GM18517 (cell line): ENCODE measurements around the gene RSPH6A.
A peak's percentile ranks its signal among the peaks of the same experiment; 100 is the strongest.

Source experiments
- ATAC-seq: cut with Tn5 transposase; IDR thresholded peaks from one replicate; pipeline ENCODE4 v1.9.1; 2021; ENCODE audit warnings: mild to moderate bottlenecking, moderate library complexity; ENCODE audit not compliant: unreplicated experiment

Gene RSPH6A

GRCh38 chr19:45825917-45826893, 11.1 kb upstream of the RSPH6A start:
- ATAC-seq = no peak

GRCh38 chr19:45825263-45825605, 10.1 kb upstream of the RSPH6A start:
- ATAC-seq = no peak

- no peak for ATAC-seq
Observed at GRCh38 chr19:45824531-45825262, 9.6 kb upstream of the RSPH6A start.

- no peak for ATAC-seq
Observed at GRCh38 chr19:45824041-45824471, 8.9 kb upstream of the RSPH6A start.

- no peak for ATAC-seq
Observed at GRCh38 chr19:45823182-45823581, 8.1 kb upstream of the RSPH6A start.

GRCh38 chr19:45822716-45823115, 7.6 kb upstream of the RSPH6A start:
- ATAC-seq = no peak

- no peak for ATAC-seq
Observed at GRCh38 chr19:45821570-45821969, 6.5 kb upstream of the RSPH6A start.

GRCh38 chr19:45821103-45821521, 6.0 kb upstream of the RSPH6A start:
- ATAC-seq = no peak

GRCh38 chr19:45820413-45821102, 5.5 kb upstream of the RSPH6A start:
- ATAC-seq = no peak

GRCh38 chr19:45819769-45820168, 4.7 kb upstream of the RSPH6A start:
- ATAC-seq = no peak

- no peak for ATAC-seq
Observed at GRCh38 chr19:45817725-45818301, 2.7 kb upstream of the RSPH6A start.

- ATAC-seq = peak; percentile 78
Observed at GRCh38 chr19:45817010-45817724, 2.1 kb upstream of the RSPH6A start.

- ATAC-seq = no peak
Observed at GRCh38 chr19:45816236-45817009, 1.3 kb upstream of the RSPH6A start.

- ATAC-seq = no peak
Observed at GRCh38 chr19:45815481-45816216, 541 bp upstream of the RSPH6A start.

GRCh38 chr19:45814166-45814780, 835 bp downstream of the RSPH6A start:
- ATAC-seq = no peak

- ATAC-seq = no peak
Observed at GRCh38 chr19:45812297-45812696, 2.8 kb downstream of the RSPH6A start.

GRCh38 chr19:45809643-45810159, 5.4 kb downstream of the RSPH6A start:
- ATAC-seq = no peak

GRCh38 chr19:45805719-45806118, 9.4 kb downstream of the RSPH6A start:
- no peak for ATAC-seq

GRCh38 chr19:45804959-45805230, 10.2 kb downstream of the RSPH6A start:
- no peak for ATAC-seq
